Inferior parietal cortex (tissue), 1 donor: ENCODE measurements around the gene CPNE2.

ENCODE experiments used
- DNase-seq: peaks from one replicate; pipeline ENCODE4 v3.0.0-alpha.2; 2016; ENCODE audit errors: extremely low spot score

The CPNE2 gene

DNA sequence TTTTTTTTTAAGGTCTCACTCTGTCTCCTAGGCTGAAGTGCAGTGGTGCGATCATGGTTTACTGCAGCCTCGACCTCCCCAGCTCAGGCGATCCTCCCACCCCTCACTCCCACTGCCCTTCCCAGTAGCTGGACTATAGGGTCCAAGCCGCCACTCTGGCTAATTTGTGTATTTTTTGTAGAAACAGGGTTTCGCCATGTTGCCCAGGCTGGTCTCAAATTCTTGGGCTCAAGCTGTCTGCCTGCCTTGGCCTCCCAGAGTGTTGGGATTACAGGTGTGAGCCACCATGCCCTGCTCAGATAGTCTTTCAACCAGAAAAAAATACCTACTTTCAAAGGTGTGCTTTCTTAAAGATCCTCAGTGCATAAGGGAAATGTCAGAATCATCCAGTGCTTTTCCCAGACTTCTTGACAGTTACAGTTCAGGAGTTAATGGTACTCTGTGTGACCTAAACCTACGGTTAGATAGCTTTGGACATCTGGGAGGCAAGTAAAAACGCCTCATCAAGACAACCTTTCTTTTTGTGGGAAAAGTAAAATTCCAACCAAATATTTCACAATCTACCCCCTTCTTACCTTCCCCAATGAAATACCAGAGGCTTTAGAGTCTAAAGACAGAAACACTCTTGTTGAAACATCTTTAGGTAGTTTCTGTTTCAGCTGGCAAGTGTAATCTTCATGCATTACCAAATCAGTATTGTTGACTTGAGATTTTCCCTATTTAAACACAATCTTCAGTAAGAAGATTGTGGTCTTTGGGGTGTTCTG, 100.5 kb downstream of the CPNE2 start:
- no peak for DNase-seq

DNA sequence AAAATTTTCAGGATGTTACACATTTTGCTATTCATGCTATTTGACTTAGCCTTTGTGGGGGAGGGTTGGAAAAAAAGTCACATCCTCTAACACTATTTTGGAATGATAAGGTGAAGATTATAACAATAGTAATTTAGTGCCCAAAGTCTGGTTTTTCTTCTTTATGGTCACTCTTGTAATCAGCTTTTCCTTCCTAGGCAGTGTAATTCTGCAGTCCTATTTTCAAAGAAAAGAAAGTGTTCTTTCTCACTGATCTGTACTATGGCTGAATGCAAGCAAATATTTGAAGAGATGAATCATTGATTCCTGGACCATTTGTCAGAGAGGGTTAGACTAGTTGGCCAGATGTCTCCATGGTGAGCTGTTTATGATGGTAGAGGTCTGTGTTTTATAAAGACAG, 102.1 kb downstream of the CPNE2 start:
- no peak for DNase-seq

DNA sequence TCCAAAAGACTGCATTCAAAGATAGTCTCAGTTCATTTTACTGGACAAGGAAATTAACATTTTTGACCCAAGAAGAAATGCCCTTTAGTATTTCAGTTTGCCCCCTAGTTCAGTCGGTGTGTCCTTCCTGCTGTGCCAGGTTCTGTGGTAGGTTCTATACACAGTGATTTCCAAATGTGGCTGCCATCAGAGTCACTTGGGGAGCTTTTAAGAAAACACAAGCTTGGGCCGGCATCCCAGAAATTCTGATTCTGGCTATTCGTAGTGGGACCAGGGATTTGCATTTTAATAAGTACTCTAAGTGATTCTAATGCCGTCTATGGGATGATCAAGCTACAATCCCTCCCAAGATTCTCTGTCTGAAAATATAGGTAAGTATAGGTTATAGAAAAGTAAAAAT, 103.9 kb downstream of the CPNE2 start:
- no peak for DNase-seq

DNA sequence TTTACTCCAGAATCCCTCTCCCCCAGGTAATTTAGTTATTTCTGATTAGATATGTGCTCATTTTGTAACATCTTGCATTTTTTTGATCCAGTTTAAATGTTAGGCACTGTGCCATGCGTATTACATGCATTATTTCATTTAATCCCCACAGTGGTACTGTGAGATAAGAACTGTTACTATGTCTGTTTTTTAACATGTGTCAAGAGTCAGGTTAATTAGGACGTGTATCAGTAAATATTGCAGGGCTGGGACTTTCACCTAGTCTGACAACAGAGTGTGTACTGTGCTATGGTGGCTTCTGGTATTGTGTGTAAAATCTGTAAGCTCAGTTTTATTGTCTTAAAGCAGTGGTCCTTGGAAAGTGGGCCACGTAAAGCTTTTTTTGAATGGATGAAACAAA, 104.4 kb downstream of the CPNE2 start:
- no peak for DNase-seq
